ENCODE data around the gene GJC1.

Gene GJC1

GRCh38 chr17:44829523-44830358 is at the start of gene GJC1:
Gene GJC1, minus strand, starts transcription at chr17:44830287. Its CDS starts 24,470 bp downstream, at chr17:44805817.
- peak; percentile 44 to 58 for DNase-seq

- DNase-seq: no peak
These were observed 49.3 kb upstream of the GJC1 start for GRCh38 chr17:44879376-44879775.

DNA sequence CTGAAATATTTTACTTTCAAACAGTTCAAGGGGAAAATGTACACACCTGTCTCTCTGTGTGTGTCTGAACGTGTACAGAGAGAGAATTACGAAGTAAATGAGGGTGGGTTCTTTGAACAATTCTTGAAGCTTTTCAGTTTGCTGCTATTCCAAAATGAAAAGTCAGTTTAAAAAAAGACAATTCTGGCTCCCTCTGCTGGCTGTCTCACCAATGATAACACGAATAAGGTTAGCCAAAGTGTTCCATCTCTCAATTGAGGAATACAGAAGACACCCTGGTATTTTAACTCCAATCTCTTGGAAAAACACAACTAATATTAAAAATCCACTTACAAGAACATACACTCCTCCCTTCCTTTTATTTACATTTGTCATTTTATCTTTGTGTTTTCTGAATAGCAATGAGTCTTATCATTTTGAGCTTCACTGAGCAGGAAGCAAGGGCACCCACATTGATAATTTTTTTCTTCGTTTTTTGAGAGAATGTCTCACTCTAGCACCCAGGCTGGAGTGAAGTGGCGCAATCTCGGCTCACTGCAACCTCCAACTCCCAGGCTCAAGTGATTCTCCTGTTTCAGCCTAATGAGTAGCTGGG is 48.6 kb upstream of the GJC1 start:
- DNase-seq: no peak

GRCh38 chr17:44877121-44877520 is 47.0 kb upstream of the GJC1 start:
- DNase-seq: no peak

- no peak for DNase-seq
These were observed 45.7 kb upstream of the GJC1 start for GRCh38 chr17:44875761-44876160.

- DNase-seq: no peak
These were observed 42.2 kb upstream of the GJC1 start for GRCh38 chr17:44872131-44872768.

- no peak for DNase-seq
These were observed 41.5 kb upstream of the GJC1 start for GRCh38 chr17:44871556-44871955.

- no peak for DNase-seq
These were observed 37.8 kb upstream of the GJC1 start for GRCh38 chr17:44867841-44868240.

GRCh38 chr17:44865931-44866330 is 35.8 kb upstream of the GJC1 start:
- DNase-seq: no peak

DNA sequence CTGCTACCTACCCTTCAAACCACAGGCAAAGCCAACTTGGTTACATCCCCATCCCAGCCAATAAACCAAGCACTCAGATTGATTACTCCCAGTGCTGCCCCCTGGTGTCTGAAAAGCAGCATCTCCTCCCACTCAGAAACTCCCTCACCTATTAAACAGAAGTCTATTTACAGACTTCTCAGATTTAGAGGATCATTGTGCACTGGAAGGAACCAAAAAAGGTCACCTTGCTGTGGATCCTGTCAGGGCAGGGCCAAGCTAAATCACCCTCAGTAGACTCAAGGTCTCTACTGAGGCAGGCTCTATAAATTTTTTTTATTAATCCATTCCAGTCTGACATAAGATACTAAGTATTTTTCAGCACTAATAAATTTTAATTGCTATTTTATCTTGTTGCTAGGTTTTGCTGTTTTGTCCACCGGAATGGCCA is 35.2 kb upstream of the GJC1 start:
- peak; percentile 62 to 70 for DNase-seq

GRCh38 chr17:44864831-44865230 is 34.7 kb upstream of the GJC1 start:
- no peak for DNase-seq

GRCh38 chr17:44863061-44863918 is 33.2 kb upstream of the GJC1 start:
- no peak for DNase-seq

DNA sequence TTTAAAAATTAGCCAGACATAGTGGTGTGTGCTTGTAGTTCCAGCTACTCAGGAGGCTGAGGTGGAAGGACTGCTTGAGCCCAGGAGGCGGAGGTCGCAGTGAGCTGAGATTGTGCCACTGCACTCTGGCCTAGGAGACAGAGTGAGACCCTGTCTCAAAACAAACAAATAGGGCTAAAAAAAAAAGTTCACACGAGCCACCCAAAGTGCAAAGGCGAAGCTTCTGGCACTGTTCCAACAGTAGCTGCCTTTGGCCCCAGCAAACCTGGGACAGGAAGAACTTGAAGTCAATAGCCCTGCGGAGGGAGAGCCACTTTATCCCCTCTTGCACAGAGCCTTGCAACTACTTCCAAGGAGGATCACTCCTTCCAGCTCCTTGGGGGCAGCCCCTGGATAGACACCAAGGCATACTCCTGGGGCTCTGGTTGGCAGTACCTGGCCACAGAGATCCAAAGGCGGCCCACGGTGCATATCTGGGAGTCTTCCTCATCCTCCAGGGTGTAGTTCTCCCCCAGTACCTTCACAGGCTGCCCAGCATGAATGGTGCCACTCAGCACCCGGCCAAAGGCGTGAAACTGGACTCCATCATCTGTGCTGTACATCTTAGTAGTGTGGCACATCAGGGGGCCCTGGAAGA is 32.3 kb upstream of the GJC1 start:
- DNase-seq: no peak

DNA sequence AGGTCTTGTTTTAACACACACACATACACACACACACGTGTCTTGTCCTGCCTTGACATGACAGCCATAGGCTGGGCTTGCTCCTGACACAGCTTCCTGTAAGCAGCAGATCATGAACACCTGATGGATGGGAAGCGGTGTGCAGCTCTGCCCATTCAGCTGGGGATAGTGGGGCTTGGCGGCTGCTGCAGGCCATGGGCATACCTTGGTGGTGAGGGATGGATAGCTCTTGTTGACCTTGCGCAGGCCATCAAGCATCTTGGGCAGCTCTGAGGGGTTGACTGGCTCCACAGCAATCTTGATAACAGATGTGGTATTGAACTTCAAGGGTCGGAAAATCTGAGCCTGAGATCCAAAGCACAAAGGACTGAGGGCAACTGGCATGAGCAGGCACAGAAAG is 29.6 kb upstream of the GJC1 start:
- DNase-seq: no peak

DNA sequence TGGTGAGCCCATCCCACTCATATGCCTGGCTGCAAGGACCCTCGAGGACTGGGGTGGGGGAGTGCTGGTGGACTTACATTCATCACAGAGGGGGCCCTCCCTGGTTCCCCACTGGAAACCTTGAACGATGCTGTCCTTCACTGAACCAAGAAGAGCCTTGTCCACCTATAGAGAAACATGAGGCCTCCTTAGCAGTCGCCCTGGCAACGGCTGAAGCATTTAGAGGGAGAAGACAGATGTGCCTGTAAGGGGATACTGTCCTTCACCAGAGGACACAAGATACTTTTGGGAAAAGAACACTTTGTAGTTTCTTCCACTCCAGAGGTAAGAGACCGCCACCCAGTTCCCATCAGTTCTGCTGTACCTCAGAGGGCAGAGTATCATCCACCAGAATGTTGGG is 24.1 kb upstream of the GJC1 start:
- no peak for DNase-seq

GRCh38 chr17:44850612-44851011 is 20.5 kb upstream of the GJC1 start:
- DNase-seq: no peak

DNA sequence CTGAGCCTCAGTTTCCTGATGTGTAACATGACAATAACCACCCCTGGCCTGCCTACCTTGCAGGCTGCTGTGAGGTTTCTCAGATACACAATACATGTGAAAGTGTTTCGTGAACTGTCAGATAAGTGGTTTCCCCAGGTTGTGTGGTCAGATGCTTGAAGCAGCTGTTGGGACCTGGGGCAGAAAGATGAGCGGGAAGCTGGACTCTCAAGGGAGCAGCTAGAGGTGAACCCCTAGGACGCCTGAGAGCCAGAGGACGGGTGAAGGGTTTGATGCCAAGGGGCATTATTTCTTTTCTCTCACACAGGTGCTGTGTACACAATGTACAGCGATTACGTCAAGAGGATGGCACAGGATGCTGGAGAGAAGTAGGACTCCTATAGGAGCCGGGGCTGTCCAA is 19.9 kb upstream of the GJC1 start:
- no peak for DNase-seq

GRCh38 chr17:44848961-44849489 is 18.9 kb upstream of the GJC1 start:
- DNase-seq: no peak

DNA sequence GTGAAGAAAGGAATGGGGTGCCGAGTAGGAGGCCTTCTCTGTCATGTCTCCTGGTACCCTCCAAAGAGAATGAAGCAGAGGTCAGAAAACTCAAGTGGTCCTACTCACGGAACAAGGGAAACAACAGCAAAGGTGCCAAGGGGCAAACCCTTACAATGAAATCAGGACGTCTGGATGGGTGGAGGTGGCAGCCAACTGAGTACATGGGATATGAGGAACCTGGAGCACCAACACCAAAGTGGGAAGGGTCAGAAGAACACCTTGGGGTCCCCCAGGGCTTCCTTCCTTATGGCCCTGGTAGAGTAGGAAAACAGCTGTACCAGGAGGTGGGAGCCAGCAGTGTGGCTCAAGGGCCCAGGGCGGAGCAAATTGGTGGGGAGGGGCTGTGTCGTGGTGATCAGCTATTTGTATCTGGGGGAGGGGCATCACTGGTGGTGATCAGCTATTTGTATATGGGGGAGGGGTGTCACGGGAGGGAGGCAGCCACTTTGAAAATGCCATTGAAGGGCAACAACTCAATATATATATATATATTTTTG is 18.2 kb upstream of the GJC1 start:
- no peak for DNase-seq

GRCh38 chr17:44847586-44847985 is 17.5 kb upstream of the GJC1 start, which contains the start of gene HIGD1B:
Gene HIGD1B, plus strand, starts transcription at chr17:44847883. Its CDS starts 270 bp downstream, at chr17:44848153.
- no peak for DNase-seq

- DNase-seq: no peak
These were observed 16.1 kb upstream of the GJC1 start for GRCh38 chr17:44846206-44846605.

DNA sequence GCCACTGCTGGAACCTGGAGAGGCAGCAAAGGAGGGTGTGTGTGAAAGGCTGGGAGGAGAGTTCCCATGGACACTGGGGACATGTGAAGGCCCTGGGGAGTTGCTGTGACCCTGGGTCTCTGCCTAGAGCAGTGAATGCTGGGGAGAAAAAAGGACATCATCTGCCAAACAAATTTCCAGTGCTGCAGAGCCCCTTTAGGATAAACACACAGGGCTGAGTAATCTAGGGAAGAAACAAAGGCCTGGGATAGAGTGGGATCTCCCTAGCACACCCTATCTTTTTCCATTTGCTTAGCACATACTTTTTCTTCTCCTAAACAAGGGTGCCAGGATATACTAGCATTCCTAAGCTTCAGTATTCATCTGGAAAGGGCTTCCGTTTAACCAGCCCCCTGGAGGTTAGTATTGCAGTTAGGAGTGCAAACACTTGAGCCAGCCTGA is 14.3 kb upstream of the GJC1 start:
- DNase-seq: no peak

Data from activated T-cell treated with anti-CD3 and anti-CD28 coated beads, Interleukin-2, amount 50 U/mL, for 48 hours (primary cell).